GM12892 (cell line): Measurements from ENCODE around the gene MYZAP.

ENCODE experiments used
- DNase-seq: peaks from one replicate; pipeline ENCODE4 v3.0.0; 2011; ENCODE audit not compliant: insufficient read length
- FAIRE-seq: peaks from 2 replicates; lab custom pipeline; 2011; peaks lifted over from hg19 to GRCh38; lab: Jason Lieb, UNC
- POLR2A ChIP-seq: IDR thresholded peaks from 2 replicates; pipeline ENCODE4 v1.6.1; 2011; ENCODE audit warnings: low read depth, low read length, control low read depth
- POLR2AphosphoS5 ChIP-seq: IDR thresholded peaks from 2 replicates; pipeline ENCODE4 v1.6.1; 2011; ENCODE audit warnings: low read depth, low read length, control low read depth
- TAF1 ChIP-seq: IDR thresholded peaks from 2 replicates; pipeline ENCODE4 v1.6.1; 2011; ENCODE audit warnings: low read depth, mild to moderate bottlenecking, control low read depth, low read length, borderline replicate concordance

The MYZAP gene

GRCh38 chr15:57567891-57568290 lies 23.8 kb upstream of the MYZAP start:
- FAIRE-seq = no peak
- TF ChIP-seq POLR2AphosphoS5 (no peak), POLR2A (no peak), TAF1 (no peak)
- no peak for DNase-seq

GRCh38 chr15:57568299-57568698 lies 23.4 kb upstream of the MYZAP start:
- no peak for TF ChIP-seq POLR2A
- no peak for TF ChIP-seq POLR2AphosphoS5
- FAIRE-seq = no peak
- no peak for DNase-seq

GRCh38 chr15:57570340-57570739 lies 21.4 kb upstream of the MYZAP start:
- FAIRE-seq (no peak), DNase-seq (no peak)
- TF ChIP-seq TAF1 = no peak
- TF ChIP-seq POLR2A = no peak
- TF ChIP-seq POLR2AphosphoS5 = no peak

GRCh38 chr15:57570994-57571393 lies 20.7 kb upstream of the MYZAP start:
- DNase-seq (no peak), FAIRE-seq (no peak)
- TF ChIP-seq POLR2A = no peak

GRCh38 chr15:57571725-57572124 lies 20.0 kb upstream of the MYZAP start:
- DNase-seq (no peak), FAIRE-seq (no peak)
- TF ChIP-seq POLR2A (no peak), TAF1 (no peak), POLR2AphosphoS5 (no peak)

- FAIRE-seq (no peak), DNase-seq (no peak)
- TF ChIP-seq TAF1 (no peak), POLR2A (no peak)
Measured at GRCh38 chr15:57572468-57572867, 19.2 kb upstream of the MYZAP start.

GRCh38 chr15:57573151-57573550 lies 18.6 kb upstream of the MYZAP start:
- no peak for TF ChIP-seq POLR2A
- TF ChIP-seq TAF1 = no peak
- no peak for TF ChIP-seq POLR2AphosphoS5
- no peak for FAIRE-seq
- DNase-seq = no peak

GRCh38 chr15:57575363-57575762 lies 16.3 kb upstream of the MYZAP start:
- no peak for FAIRE-seq
- TF ChIP-seq POLR2A = no peak
- no peak for DNase-seq

GRCh38 chr15:57578288-57578900 lies 13.3 kb upstream of the MYZAP start:
- no peak for FAIRE-seq
- DNase-seq = no peak
- no peak for TF ChIP-seq POLR2A
- TF ChIP-seq TAF1 = no peak
- no peak for TF ChIP-seq POLR2AphosphoS5

GRCh38 chr15:57580428-57580827 lies 11.3 kb upstream of the MYZAP start:
- DNase-seq (no peak), FAIRE-seq (no peak)
- TF ChIP-seq POLR2AphosphoS5 = no peak
- TF ChIP-seq POLR2A = no peak
- no peak for TF ChIP-seq TAF1

- FAIRE-seq = no peak
- no peak for DNase-seq
- TF ChIP-seq POLR2A = no peak
Measured at GRCh38 chr15:57580866-57581265, 10.8 kb upstream of the MYZAP start.

GRCh38 chr15:57582090-57582489 lies 9.6 kb upstream of the MYZAP start:
- FAIRE-seq (no peak), DNase-seq (no peak)
- TF ChIP-seq TAF1 (no peak), POLR2AphosphoS5 (no peak), POLR2A (no peak)

- TF ChIP-seq TAF1 (no peak), POLR2AphosphoS5 (no peak), POLR2A (no peak)
- no peak for DNase-seq
- FAIRE-seq = no peak
Measured at GRCh38 chr15:57583282-57583681, 8.4 kb upstream of the MYZAP start.

- TF ChIP-seq POLR2AphosphoS5 (no peak), TAF1 (no peak), POLR2A (no peak)
- no peak for FAIRE-seq
- DNase-seq = no peak
Measured at GRCh38 chr15:57583720-57584119, 8.0 kb upstream of the MYZAP start.
